ENCODE results near the gene GK2. TPM values are rescaled to one million over a fixed set of nuclear protein-coding genes. Genes with fewer than 3 reads are reported as not detected.

Gene GK2
- total and polyA plus RNA-seq, 2 of the 13 experiments (the other 11 are each of a cell fraction or from before 2014, with no cell fraction given), result not detected

DNA sequence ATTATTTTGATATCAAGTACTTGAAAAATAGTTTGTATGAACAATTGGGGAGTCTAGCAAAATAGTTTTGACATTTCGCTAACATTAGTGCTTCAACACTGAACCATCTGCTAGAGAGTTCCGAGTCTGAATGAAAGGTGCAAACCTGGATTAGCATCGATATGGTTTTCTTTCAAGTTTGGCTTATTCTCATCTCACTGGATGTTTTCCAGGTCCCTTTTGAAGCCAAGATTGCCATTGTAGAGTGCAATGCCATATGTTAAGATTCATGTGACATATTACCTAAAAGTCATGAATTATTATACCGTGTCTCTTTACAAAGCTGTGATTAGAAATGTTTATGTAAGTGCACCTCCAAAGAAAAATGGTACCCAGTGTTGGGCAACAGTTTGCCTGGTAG is 45.4 kb downstream of the GK2 start (continued):
- TF ChIP-seq SNRNP70 (IDR thresholded peaks at IDR 0.05; ENCODE audit: low read depth, low read length), result no peak
- no peak for TF ChIP-seq ZNF878 (CRISPR knock-in tag; IDR thresholded peaks at IDR 0.05)
- TF ChIP-seq ZNF629 (CRISPR knock-in tag; conservative IDR thresholded peaks at IDR 0.05), result no peak
- TF ChIP-seq AKAP8 (CRISPR knock-in tag; IDR thresholded peaks at IDR 0.05), result no peak
- TF ChIP-seq SP1 (IDR thresholded peaks at IDR 0.05), result no peak
- TF ChIP-seq SP1 (CRISPR knock-in tag; IDR thresholded peaks at IDR 0.05), result no peak
- TF ChIP-seq, protein P1, sequence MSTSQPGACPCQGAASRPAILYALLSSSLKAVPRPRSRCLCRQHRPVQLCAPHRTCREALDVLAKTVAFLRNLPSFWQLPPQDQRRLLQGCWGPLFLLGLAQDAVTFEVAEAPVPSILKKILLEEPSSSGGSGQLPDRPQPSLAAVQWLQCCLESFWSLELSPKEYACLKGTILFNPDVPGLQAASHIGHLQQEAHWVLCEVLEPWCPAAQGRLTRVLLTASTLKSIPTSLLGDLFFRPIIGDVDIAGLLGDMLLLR (CRISPR knock-in tag; IDR thresholded peaks at IDR 0.05), result no peak

DNA sequence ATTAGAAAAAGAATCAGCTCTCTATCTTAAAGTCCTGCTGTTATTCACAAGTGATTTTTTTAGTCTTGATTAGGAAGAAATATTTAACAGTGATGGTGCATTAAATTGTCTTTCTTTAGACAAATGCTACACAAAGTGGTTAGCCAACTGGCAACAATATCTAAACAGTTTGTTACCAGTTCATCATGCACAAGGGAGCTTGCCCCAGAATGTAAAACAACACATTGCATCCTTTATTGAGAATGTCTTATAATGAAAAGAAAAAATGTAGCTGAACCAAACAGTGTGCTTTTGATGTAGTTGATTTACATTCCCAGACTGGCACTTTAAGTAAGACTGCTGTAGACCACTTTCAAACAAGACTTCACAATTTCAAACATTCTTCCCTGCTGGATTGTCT is 48.0 kb downstream of the GK2 start:
- Histone ChIP-seq H3K9ac (ENCODE audit: insufficient read depth, low read depth, low read length) (no peak overlapping the region), H3K27me3 (ENCODE audit: control insufficient read depth in 1 of 2, insufficient read depth in 2 of 2, low read length in 2 of 2) (no peaks in the 10 kb centered on the region), H4K20me1 (ENCODE audit: insufficient read depth, low read length) (no peaks in the 10 kb centered on the region), H3K36me3 (replicated peaks in 1 of 2; ENCODE audit: control insufficient read depth in 1 of 2, insufficient read depth in 2 of 2, low read length in 2 of 2) (no peaks in the 10 kb centered on the region), H2AFZ (ENCODE audit: low read length) (no peak overlapping the region), H3K9me3 (ENCODE audit: low read length) (no peaks in the 10 kb centered on the region), H3K27ac (ENCODE audit: extremely low read length, insufficient read depth, low read length) (no peak overlapping the region), H3K4me1 (ENCODE audit: insufficient read depth, low read length) (no peaks in the 10 kb centered on the region), H3K4me3 (replicated peaks in 1 of 3; ENCODE audit: insufficient read depth in 1 of 3, low read depth in 2 of 3, low read length in 3 of 3) (no peak overlapping the region), H3K4me2 (ENCODE audit: low read depth, low read length) (no peak overlapping the region), H3K79me2 (ENCODE audit: insufficient read depth, low read length) (no peaks in the 10 kb centered on the region)
- TF ChIP-seq ZFP62 (CRISPR knock-in tag; IDR thresholded peaks at IDR 0.05) (no peak), WIZ (CRISPR knock-in tag; IDR thresholded peaks at IDR 0.05) (no peak)
- TF ChIP-seq, protein P2, sequence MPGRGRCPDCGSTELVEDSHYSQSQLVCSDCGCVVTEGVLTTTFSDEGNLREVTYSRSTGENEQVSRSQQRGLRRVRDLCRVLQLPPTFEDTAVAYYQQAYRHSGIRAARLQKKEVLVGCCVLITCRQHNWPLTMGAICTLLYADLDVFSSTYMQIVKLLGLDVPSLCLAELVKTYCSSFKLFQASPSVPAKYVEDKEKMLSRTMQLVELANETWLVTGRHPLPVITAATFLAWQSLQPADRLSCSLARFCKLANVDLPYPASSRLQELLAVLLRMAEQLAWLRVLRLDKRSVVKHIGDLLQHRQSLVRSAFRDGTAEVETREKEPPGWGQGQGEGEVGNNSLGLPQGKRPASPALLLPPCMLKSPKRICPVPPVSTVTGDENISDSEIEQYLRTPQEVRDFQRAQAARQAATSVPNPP (CRISPR knock-in tag; IDR thresholded peaks at IDR 0.05), result no peak
- ATAC-seq (no peak), FAIRE-seq (no peak), DNase-seq (ENCODE audit: low spot score) (no peak)
- no TSS peak for BruUV-seq (replicated peaks)
- POLR2A ChIA-PET, result no interaction called here
- CTCF ChIA-PET (ENCODE audit: low intra/inter-chr PET ratio, low total read pairs), result no interaction called here
- intact Hi-C loops (cut with micrococcal nuclease; ENCODE audit: unreplicated experiment) (no loop called here), in situ Hi-C loops (cut with HindIII; ENCODE audit: extremely low pct_ligation_motif_present, low pct_unique_long_range_greater_than_20kb) (no loop called here)
